Left ventricle myocardium inferior (tissue), 1 donor: ENCODE measurements around the gene CERS6. TPM values are rescaled to one million over a fixed set of nuclear protein-coding genes. Genes with fewer than 3 reads are reported as not detected.
A peak's percentile ranks its signal among the peaks of the same experiment; 100 is the strongest.

Experiments
- DNase-seq: peaks from one replicate; pipeline ENCODE4 v3.0.0-alpha.2; 2020
- H3K27ac ChIP-seq: fragments of 200-600 bp; replicated peaks from 2 replicates; pipeline ENCODE4 v1.8.0; 2021
- H3K27me3 ChIP-seq: fragments of 200-600 bp; 2 replicates; pipeline ENCODE4 v1.8.0; 2021; ENCODE audit warnings: low read depth
- H3K36me3 ChIP-seq: fragments of 200-600 bp; 2 replicates; pipeline ENCODE4 v1.8.0; 2021
- H3K4me1 ChIP-seq: fragments of 200-600 bp; 2 replicates; pipeline ENCODE4 v1.8.0; 2021
- H3K4me3 ChIP-seq: fragments of 200-600 bp; 2 replicates; pipeline ENCODE4 v1.8.0; 2021; ENCODE audit warnings: mild to moderate bottlenecking, moderate library complexity
- H3K9me3 ChIP-seq: fragments of 200-600 bp; replicated peaks from 2 replicates; pipeline ENCODE4 v1.8.0; 2021
- intact Hi-C: fragments of 100-400 bp; cut with micrococcal nuclease; formaldehyde crosslinking; loops from one replicate; pipeline ENCODE4 v1.11.0; 2022
- total RNA-seq: library from RNA; stranded (reverse); fragmentation: NEBNext Ultra II Directional; extraction: Animal tissue kit (Norgen Biotek cat#: 25700); gene quantifications from one replicate; pipeline ENCODE4 v1.2.1, GENCODE V29; 2021
- TF ChIP-seq, protein P1 (sequence below): fragments of 200-600 bp; IDR thresholded peaks from 2 replicates; pipeline ENCODE4 v1.8.0; 2021; ENCODE audit warnings: antibody characterized with exemption, mild to moderate bottlenecking, borderline replicate concordance
- donor health status: DM: no; HTN: yes; CAD: no; lungs with severe emphysema.

CERS6 gene
- total RNA-seq, 1 donor from 2014 or later, result 68.9 TPM

DNA sequence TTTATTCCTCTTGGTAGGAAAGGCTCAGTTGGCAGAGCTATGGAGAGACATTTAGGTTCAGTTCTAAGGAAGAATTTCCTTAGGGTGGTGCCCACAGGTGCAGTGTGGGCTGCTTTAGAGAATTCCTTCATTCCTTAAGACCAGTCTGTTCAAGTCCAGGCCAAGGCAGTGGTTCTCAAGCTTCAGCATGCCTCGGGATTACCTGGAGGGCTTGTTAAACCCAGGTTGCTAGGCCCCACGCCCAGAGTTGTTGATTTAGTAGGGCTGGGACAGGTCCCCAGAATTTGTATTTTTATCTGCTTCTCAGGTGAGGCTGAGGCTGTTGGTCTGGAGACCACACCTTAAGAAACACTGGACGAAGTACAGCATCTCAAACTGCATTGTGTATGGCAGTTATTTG lies 68.9 kb downstream of the CERS6 start:
- H3K27ac ChIP-seq, result peak overlapping the region; percentile 90
- H3K4me1 ChIP-seq, result peaks cover 93% of the 10 kb centered on the region
- TF ChIP-seq, protein P1, sequence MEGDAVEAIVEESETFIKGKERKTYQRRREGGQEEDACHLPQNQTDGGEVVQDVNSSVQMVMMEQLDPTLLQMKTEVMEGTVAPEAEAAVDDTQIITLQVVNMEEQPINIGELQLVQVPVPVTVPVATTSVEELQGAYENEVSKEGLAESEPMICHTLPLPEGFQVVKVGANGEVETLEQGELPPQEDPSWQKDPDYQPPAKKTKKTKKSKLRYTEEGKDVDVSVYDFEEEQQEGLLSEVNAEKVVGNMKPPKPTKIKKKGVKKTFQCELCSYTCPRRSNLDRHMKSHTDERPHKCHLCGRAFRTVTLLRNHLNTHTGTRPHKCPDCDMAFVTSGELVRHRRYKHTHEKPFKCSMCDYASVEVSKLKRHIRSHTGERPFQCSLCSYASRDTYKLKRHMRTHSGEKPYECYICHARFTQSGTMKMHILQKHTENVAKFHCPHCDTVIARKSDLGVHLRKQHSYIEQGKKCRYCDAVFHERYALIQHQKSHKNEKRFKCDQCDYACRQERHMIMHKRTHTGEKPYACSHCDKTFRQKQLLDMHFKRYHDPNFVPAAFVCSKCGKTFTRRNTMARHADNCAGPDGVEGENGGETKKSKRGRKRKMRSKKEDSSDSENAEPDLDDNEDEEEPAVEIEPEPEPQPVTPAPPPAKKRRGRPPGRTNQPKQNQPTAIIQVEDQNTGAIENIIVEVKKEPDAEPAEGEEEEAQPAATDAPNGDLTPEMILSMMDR, result no peak
- no peak overlapping the region for H3K4me3 ChIP-seq
- no peak for DNase-seq
- H3K27me3 ChIP-seq, result no peaks in the 10 kb centered on the region
- no peaks in the 10 kb centered on the region for H3K36me3 ChIP-seq
- intact Hi-C loops, result no loop called here
- no peaks in the 10 kb centered on the region for H3K9me3 ChIP-seq

DNA sequence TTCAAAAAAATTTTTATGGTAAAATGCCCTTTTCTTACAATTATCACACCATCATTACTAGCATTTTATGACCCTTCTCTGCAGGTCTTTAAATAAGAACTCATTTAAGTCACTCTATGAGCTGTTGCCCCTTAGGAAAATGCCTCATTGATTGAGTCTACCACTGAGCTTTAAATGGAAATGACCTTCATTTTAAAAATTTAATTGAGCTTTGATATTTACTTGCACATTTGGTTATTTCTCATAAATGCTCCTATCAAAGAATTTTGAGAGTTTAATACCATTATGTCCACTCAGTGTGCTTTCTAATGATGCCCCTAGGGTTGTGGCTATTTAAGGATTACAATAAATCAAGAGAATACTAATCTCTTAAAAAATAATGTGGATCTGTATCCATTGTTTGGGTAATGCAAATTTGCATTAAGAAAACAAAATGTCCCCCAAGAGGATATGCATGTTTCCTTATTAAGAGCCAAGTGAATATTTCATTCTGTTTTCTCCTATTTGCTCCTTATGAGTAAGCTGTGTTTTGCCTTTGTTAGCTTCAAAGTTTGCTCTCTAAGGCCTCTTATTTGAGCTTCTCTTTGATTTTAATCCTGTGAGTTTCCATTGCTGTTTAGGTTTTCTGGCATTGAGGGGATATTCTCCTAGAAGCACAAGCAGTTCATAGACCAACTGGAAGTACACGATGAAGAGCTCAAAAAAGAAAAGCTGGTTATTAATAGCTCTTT lies 69.8 kb downstream of the CERS6 start:
- intact Hi-C loops, result no loop called here
- TF ChIP-seq, protein P1, result no peak
- Histone ChIP-seq H3K9me3 (no peaks in the 10 kb centered on the region), H3K4me3 (peak overlapping the region; percentile 22), H3K4me1 (peaks cover 97% of the 10 kb centered on the region), H3K36me3 (no peaks in the 10 kb centered on the region), H3K27ac (peak overlapping the region; percentile 90), H3K27me3 (no peaks in the 10 kb centered on the region)
- DNase-seq, result no peak

DNA sequence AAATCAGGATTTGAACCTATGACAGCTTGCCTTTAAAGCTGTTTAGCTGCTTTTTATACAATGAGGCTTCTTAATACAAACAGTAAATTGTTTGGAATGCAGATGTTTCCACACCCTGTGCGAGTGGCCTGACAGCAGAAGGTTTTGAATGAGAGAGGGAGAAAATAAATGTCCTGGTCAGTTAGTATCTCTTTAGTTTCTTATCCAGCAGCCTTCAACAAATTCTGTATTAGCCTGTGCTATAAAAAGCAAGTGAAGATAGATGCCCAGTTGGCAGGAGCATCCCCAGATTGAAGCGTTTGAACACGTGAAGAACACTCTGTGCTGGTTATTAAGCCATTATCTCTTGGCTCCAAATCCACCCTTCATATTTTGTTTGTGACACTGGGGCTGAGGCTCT lies 70.6 kb downstream of the CERS6 start:
- peak overlapping the region; percentile 22 for H3K4me3 ChIP-seq

DNA sequence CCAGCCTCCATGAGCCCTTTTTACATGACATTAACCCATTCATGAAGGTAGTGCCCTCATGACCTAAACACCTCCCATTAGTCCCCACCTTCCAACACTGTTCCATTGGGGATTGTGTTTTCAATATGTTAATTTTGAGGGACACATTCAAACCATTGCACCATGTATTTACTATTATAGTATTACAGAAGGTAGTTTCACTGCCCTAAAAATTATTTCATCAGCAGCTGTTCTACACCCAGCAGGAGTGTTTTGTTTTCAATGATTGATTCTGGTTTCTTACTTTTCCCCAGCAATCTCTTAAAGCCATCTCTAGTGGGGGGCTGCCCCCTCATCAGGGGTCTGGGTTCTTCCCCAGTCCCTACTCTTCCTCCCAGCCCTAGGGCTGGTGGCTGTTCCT lies 71.9 kb downstream of the CERS6 start:
- Histone ChIP-seq H3K27ac (peak overlapping the region; percentile 90), H3K27me3 (no peaks in the 10 kb centered on the region), H3K36me3 (no peaks in the 10 kb centered on the region), H3K4me1 (peaks cover 97% of the 10 kb centered on the region), H3K4me3 (no peak overlapping the region), H3K9me3 (no peaks in the 10 kb centered on the region)
- intact Hi-C loops, result no loop called here
- no peak for DNase-seq
- TF ChIP-seq, protein P1, result no peak

More for the DNA sequence above, 70.6 kb downstream of the CERS6 start:
- Histone ChIP-seq H3K27me3 (no peaks in the 10 kb centered on the region), H3K36me3 (no peaks in the 10 kb centered on the region), H3K4me1 (peaks cover 97% of the 10 kb centered on the region), H3K9me3 (no peaks in the 10 kb centered on the region), H3K27ac (peak overlapping the region; percentile 90)
- intact Hi-C loops, result no loop called here
- DNase-seq, result no peak
- TF ChIP-seq, protein P1, result no peak

DNA sequence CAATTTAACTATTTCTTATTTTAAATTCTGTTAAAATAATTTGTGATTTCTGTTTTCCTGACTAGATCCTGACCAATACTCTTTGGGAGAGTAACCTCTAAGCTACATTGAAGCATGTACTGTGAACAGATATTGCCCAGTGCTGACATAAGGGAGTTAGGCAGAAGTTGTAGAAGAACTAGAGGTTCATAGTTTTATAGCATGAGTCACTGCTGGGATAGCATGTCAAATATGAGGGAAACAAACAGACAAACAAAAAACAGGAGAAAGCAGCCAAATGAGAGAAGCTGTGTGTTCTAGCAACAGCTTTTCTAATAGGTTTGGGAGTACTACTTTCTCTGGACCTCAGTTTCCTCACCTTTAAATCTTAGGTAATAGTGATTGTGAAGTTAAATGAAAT lies 72.4 kb downstream of the CERS6 start:
- H3K36me3 ChIP-seq, result no peaks in the 10 kb centered on the region
- DNase-seq, result no peak
- TF ChIP-seq, protein P1, result no peak
- H3K27me3 ChIP-seq, result no peaks in the 10 kb centered on the region
- peaks cover 96% of the 10 kb centered on the region for H3K4me1 ChIP-seq
- peak overlapping the region; percentile 90 for H3K27ac ChIP-seq
- intact Hi-C loops, result no loop called here
- no peaks in the 10 kb centered on the region for H3K9me3 ChIP-seq
- H3K4me3 ChIP-seq, result no peak overlapping the region
